B cell (primary cell): ENCODE data around the gene ZMYM4.

Experiments used
- CTCF ChIP-seq: fragments of 200-600 bp; IDR thresholded peaks from one replicate; pipeline ENCODE4 v1.8.0; 2022; ENCODE audit warnings: antibody characterized with exemption, mild to moderate bottlenecking
- EZH2 ChIP-seq: IDR thresholded peaks from 2 replicates; pipeline ENCODE4 v1.6.1; 2012; ENCODE audit warnings: borderline replicate concordance, low read depth, mild to moderate bottlenecking, moderate library complexity, low read length; ENCODE audit not compliant: insufficient read depth, poor library complexity, severe bottlenecking

- TF ChIP-seq CTCF, result no peak
- TF ChIP-seq EZH2, result no peak
Observed at GRCh38 chr1:35436078-35436477, 167.6 kb downstream of the ZMYM4 start.
